ENCODE measurements around the gene NSD2. TPM values are rescaled to one million over a fixed set of nuclear protein-coding genes. Genes with fewer than 3 reads are reported as not detected.
A peak's percentile ranks its signal among the peaks of the same experiment; 100 is the strongest.

The NSD2 gene
- total and polyA plus RNA-seq, 9 of the 15 experiments (the other 6 are each of a cell fraction or from before 2014, with no cell fraction given): 6.4 to 126 (median 58.8) TPM

GRCh38 chr4:1862055-1862911 is 8.9 kb upstream of the NSD2 start:
- in situ Hi-C loops (cut with MboI) (no loop called here), intact Hi-C loops (cut with micrococcal nuclease) (no loop called here)
- H3K9ac ChIP-seq (ENCODE audit: insufficient read depth in 1 of 2, low read depth in 2 of 2, low read length in 2 of 2): peak overlapping the region in 1 of 2 experiments; percentile 78; a peak in 2 of 4 replicates
- H4K20me1 ChIP-seq (replicated peaks; ENCODE audit: control insufficient read depth, insufficient read depth, low read length): no peaks in the 10 kb centered on the region
- H3K27ac ChIP-seq (ENCODE audit: extremely low read depth, low read depth, low read length): no peak overlapping the region
- H3K4me3 ChIP-seq: no peak overlapping the region
- H3K9me3 ChIP-seq (replicated peaks; ENCODE audit: control insufficient read depth, insufficient read depth, low read depth, low read length): no peaks in the 10 kb centered on the region
- no peak overlapping the region for H3K4me2 ChIP-seq (ENCODE audit: insufficient read depth, low read length)
- DNase-seq (ENCODE audit: extremely low read depth in 1 of 4, low spot score in 3 of 4): peak in 3 of 4 experiments; percentile 55 to 70 (median 67)
- peak overlapping the region; percentile 53 for H2AFZ ChIP-seq (ENCODE audit: low read depth, low read length)
- no peaks in the 10 kb centered on the region; the same call in 2 of the 3 replicates for H3K36me3 ChIP-seq (ENCODE audit: control insufficient read depth, insufficient read depth, low read length)
- ChIA-PET CTCF (ENCODE audit: low intra/inter-chr PET ratio) (interaction anchor here (0.6 kb wide), 1 partner anchor 37 kb away, joined by 4 read pairs; no protein-coding TSS in a partner anchor), POLR2A (interaction anchor here (0.9 kb wide), 1 partner anchor 8 kb away, joined by 5 read pairs; the partner anchor contains the start of gene NSD2)
- no peaks in the 10 kb centered on the region for H3K27me3 ChIP-seq (ENCODE audit: control insufficient read depth in 2 of 2, insufficient read depth in 2 of 2, low read length in 2 of 2)
- peaks cover 8% of the 10 kb centered on the region for H3K79me2 ChIP-seq (ENCODE audit: control insufficient read depth, insufficient read depth, low read length)
- 75% methylated on average over 21 of the region's 45 CpGs for WGBS (ENCODE audit: insufficient coverage, low coverage, missing lambda C conversion rate)
- BruUV-seq (replicated peaks): no TSS peak
- H3K4me1 ChIP-seq (replicated peaks in 1 of 2; ENCODE audit: control insufficient read depth in 2 of 2, insufficient read depth in 2 of 2, low read length in 2 of 2): peaks cover 19 to 45% of the 10 kb centered on the region in 2 experiments
- ATAC-seq: peak; percentile 36
- TF ChIP-seq NCOA6 (IDR thresholded peaks at IDR 0.05) (no peak), POLR2G (IDR thresholded peaks at IDR 0.05; ENCODE audit: low read depth, low read length) (0 out of 2 replicates have a peak, but pooled peaks have one; percentile 14), SMARCC2 (IDR thresholded peaks at IDR 0.05; ENCODE audit: low read depth) (no peak), EGR1 (conservative IDR thresholded peaks at IDR 0.05) (peak; percentile 49; the same call in 1 of the 2 replicates), ZFX (CRISPR knock-in tag; IDR thresholded peaks at IDR 0.05) (0 out of 2 replicates have a peak, but pooled peaks have one; percentile 21), ELF2 (CRISPR knock-in tag; IDR thresholded peaks at IDR 0.05) (no peak), ZBTB7A (IDR thresholded peaks at IDR 0.05; ENCODE audit: borderline replicate concordance, control insufficient read depth, low read depth, low read length) (peak; percentile 52; the same call in 1 of the 2 replicates)
- TF ChIP-seq, protein P1, sequence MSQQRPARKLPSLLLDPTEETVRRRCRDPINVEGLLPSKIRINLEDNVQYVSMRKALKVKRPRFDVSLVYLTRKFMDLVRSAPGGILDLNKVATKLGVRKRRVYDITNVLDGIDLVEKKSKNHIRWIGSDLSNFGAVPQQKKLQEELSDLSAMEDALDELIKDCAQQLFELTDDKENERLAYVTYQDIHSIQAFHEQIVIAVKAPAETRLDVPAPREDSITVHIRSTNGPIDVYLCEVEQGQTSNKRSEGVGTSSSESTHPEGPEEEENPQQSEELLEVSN (IDR thresholded peaks at IDR 0.05; ENCODE audit: borderline replicate concordance in 1 of 2, extremely low read depth in 1 of 2, insufficient read depth in 1 of 2, insufficient read length in 1 of 2, low read depth in 1 of 2, low read length in 1 of 2, poor library complexity in 1 of 2, severe bottlenecking in 1 of 2): peak in 1 of 2 experiments; percentile 46
- no peak for FAIRE-seq
- no peaks in the 10 kb centered on the region for H3K9me1 ChIP-seq (ENCODE audit: control insufficient read depth, insufficient read depth, low read length)

Measured in K562 (cell line).